HS-27A (cell line): Measurements from ENCODE around the gene MKRN2.
"Not testable (repeated sequence)": the region's sequence is repeated elsewhere in the genome, so short reads cannot be mapped to it uniquely, and the experiment has no call there.

Experiments
- DNase-seq: peaks from one replicate; pipeline ENCODE4 v3.0.0-alpha.2; 2012; ENCODE audit warnings: low read depth, missing footprints

MKRN2 gene

DNA sequence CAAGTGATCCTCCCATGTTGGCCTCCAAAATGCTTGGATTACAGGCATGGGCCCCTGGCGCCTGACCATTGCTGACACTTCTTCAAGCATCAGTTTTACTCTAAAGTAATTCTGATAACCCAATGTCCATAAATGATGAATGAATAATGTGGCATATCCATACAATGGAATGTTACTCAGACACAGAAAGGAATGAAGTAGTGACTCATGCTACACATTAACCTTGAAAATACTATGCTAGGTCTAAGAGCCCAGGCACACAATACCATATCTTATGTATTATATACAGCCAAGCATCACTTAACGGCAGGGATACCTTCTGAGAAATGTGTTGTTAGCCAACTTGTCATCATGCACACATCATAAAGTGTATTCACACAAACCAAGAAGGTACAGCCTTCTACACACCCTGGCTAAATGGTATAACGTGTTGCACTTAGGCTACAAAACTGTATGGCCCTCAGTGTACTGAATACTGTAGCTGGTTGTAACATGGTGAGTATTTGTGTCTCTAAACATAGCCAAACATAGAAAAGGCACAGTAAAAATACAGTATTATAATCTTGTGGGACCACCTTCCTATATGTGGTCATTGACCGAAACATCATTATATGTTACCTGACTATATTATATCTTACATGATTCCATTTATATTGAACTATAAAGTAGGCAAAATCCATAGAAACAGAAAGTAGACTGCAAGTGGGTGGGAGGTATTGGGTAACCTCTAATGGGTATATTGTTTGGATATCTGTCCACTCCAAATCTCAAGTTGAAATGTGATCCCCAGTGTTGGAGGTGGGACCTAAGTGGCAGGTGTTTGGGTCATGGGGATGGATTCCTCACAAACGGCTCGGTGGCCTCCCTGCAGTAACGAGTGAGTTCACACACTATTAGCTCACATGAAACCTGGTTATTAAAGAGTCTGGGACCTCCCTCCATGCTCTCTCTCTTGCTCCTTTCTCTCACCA is 31.4 kb downstream of the MKRN2 start:
- DNase-seq = no peak

- no peak for DNase-seq
These were observed 33.2 kb downstream of the MKRN2 start for GRCh38 chr3:12590096-12590495.

- no peak for DNase-seq
These were observed 34.6 kb downstream of the MKRN2 start for GRCh38 chr3:12591456-12591855.

GRCh38 chr3:12591997-12592715 is 35.3 kb downstream of the MKRN2 start:
- no peak for DNase-seq

- DNase-seq = no peak
These were observed 36.6 kb downstream of the MKRN2 start for GRCh38 chr3:12593473-12593872.

GRCh38 chr3:12598890-12599289 is 42.0 kb downstream of the MKRN2 start:
- no peak for DNase-seq

DNA sequence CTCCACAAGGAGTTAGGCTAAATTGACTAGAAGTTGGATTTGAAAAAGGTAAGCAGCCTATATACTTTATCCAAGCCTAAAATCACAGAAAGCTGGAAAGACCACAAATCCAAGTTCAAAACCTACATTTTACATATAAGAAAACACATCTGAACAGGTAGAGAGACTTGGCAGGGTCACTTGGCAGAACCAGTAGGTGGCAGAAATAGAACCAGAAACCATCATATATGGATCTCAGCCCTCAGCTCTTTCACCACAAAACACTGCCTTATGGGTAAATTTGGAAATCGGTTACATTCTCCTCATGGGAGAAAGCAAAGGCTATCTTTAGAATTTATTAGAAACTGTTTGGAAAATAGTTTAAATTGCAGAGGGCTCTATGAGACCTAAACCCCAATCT is 44.2 kb downstream of the MKRN2 start:
- DNase-seq = no peak

- DNase-seq = no peak
These were observed 47.1 kb downstream of the MKRN2 start for GRCh38 chr3:12603969-12604368.

GRCh38 chr3:12608376-12608775 is 51.5 kb downstream of the MKRN2 start:
- no peak for DNase-seq

GRCh38 chr3:12611117-12611516 is 54.2 kb downstream of the MKRN2 start:
- no peak for DNase-seq

DNA sequence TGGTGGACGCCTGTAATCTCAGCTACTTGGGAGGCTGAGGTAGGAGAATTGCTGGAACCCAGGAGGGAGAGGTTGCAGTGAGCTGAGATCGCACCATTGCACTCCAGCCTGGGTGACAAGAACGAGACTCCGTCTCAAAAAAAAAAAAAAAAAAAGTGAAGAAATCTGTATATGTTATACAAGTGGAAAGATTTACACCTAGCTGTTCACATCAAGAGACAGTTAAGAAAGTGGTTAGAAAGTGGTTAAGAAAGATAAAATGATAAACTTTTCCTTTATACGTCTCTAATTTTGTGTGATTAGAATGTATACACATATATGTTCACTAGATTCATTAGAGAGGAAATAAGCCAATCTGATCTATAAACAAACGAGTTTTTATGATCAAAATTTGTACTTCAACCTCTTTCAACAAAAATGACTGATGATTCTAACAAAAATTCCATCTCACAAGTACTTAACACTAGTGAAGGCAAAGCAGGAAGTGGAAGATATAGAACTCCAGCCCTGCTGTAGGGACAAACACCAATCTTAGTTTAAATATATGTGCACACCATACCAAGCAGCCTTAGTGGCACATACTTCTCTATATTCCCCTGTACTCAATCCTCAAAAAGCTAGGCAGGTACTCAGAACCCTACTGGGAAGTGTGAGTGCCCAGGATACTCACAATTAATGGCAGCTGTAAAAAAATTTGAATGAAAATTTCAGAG is 55.8 kb downstream of the MKRN2 start:
- DNase-seq = no peak

DNA sequence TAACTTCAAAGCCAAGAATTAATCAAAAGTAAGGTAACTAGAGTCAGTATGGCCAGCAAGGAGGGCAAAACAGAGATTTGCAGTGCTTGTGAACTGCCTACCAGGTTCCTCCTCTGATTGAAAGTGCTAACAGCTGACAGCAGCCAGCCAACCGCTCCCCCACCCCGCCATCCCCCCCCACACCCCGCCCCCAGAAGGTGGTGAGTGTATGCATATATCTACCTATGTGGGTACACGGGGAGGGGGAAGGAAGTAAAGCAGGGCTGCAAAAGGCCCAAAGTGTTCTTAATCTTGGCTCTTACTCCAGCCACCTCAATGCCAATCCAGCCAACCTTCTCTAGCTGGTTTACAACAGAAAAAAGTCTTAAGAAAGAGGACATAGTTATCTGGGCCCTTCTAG is 56.4 kb downstream of the MKRN2 start:
- DNase-seq = no peak

DNA sequence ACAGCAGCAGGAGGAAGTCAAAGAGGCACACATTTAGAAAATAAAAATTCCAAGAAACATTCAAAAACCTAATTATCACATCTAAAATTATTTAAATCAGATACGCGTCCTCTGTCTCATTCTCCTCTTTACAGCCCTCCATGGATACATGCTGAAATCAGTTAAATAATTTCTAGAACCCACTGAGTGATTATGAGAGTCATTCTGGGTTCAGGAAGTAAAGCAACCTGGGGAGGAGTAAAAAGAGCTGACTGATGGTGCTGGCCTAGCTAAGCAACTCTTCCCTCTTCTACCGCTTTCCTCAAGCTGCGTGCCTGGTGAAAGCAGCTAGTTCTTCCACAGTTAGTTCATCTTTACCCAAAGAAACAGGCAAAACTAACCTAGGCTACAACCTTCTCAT is 58.4 kb downstream of the MKRN2 start:
- DNase-seq = no peak

DNA sequence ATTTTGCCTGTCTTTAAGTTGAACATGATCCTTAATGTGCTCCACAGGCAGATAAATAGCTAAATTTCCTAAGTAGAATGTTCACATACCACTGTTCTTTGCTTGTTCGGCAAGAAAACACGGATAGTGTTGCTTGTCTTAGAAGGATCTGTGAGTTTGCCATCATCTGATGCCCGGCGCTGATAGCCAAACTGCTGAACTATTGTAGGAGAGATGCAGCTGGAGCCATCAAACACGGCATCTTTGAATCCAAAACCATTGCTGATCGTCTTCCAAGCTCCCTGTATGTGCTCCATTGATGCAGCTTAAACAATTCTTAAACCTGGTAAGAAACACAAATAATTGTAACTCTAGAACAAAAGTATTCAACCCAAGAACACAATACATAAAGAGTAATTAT is 61.5 kb downstream of the MKRN2 start:
- DNase-seq = no peak

GRCh38 chr3:12620305-12620704 is 63.4 kb downstream of the MKRN2 start:
- DNase-seq = no peak

DNA sequence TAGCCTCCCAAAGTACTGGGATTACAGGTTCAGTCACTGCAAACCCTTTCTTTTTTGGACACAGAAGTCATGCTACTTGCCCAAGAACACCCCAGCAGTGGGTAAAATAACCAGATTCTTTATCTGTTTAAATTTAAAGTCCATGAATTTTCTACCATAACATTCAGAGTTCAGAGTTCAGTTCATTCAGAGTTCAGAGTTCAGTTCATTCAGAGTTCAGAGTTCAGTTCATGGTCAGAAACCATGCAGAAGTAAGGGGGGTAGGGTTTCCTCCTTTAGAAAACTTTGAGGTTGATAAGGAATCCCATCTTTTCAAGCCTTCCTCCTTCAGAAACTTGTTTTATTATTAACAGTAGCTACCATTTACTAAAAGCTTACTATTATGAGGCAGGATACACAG is 63.8 kb downstream of the MKRN2 start:
- DNase-seq = no peak

GRCh38 chr3:12622335-12622734 is 65.4 kb downstream of the MKRN2 start:
- DNase-seq = no peak

GRCh38 chr3:12624056-12624455 is 67.2 kb downstream of the MKRN2 start:
- DNase-seq = no peak

DNA sequence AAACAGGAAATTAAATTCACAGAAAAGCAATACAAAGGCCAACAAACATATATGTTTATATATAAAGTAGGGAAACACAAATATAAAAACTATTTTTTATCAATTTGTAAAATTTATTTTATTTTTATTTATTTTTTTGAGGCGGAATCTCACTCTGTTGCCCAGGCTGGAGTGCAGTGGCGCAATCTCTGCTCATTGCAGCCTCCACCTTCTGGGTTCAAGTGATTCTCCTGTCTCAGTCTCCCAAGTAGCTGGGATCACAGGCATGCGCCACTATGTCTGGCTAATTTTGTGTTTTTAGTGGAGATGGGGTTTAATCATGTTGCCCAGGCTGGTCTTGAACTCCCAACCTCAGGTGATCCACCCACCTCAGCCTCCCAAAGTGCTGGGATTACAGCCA is 68.1 kb downstream of the MKRN2 start:
- not testable (repeated sequence) for DNase-seq

GRCh38 chr3:12627370-12627769 is 70.5 kb downstream of the MKRN2 start:
- no peak for DNase-seq

DNA sequence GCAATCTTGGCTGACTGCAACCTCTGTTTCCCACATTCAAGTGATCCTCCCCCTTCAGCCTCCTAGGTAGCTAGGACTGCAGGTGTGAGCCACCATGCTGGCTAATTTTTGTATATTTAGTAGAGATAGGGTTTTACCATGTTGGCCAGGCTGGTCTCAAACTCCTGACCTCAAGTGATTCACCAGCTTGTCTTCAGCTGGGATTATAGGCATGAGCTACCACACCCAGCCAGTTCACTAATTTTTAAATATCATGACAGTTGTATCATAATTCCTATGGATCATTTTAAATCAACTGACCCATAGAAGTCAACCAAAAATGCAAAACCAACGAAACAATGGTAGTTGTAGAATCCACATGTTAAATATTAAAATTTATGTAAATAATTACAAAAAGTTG is 71.9 kb downstream of the MKRN2 start:
- no peak for DNase-seq

GRCh38 chr3:12629560-12629959 is 72.7 kb downstream of the MKRN2 start:
- no peak for DNase-seq

GRCh38 chr3:12630292-12630691 is 73.4 kb downstream of the MKRN2 start:
- no peak for DNase-seq
